ENCODE data around the gene CELA2A. TPM values are rescaled to one million over a fixed set of nuclear protein-coding genes. Genes with fewer than 3 reads are reported as not detected.

CELA2A gene
- total and polyA plus RNA-seq, 12 donors = 0.97 to 45.4 (median 9.8) TPM

- WGBS, 4 donors = 88 to 100% (median 90%) methylated on average over 5 to 8 of the region's 8 CpGs
- H3K27ac ChIP-seq = no peak overlapping the region
- intact Hi-C loops (cut with DNase I) = no loop called here
- no peaks in the 10 kb centered on the region for H3K27me3 ChIP-seq
- H3K4me3 ChIP-seq = no peak overlapping the region
- no peaks in the 10 kb centered on the region for H3K9me3 ChIP-seq (replicated peaks in 1 of 3)
- TF ChIP-seq, protein P1, sequence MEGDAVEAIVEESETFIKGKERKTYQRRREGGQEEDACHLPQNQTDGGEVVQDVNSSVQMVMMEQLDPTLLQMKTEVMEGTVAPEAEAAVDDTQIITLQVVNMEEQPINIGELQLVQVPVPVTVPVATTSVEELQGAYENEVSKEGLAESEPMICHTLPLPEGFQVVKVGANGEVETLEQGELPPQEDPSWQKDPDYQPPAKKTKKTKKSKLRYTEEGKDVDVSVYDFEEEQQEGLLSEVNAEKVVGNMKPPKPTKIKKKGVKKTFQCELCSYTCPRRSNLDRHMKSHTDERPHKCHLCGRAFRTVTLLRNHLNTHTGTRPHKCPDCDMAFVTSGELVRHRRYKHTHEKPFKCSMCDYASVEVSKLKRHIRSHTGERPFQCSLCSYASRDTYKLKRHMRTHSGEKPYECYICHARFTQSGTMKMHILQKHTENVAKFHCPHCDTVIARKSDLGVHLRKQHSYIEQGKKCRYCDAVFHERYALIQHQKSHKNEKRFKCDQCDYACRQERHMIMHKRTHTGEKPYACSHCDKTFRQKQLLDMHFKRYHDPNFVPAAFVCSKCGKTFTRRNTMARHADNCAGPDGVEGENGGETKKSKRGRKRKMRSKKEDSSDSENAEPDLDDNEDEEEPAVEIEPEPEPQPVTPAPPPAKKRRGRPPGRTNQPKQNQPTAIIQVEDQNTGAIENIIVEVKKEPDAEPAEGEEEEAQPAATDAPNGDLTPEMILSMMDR (IDR thresholded peaks at IDR 0.05) = no peak
- TF ChIP-seq POLR2A (IDR thresholded peaks at IDR 0.05) = no peak
- DNase-seq = no peak
- no peaks in the 10 kb centered on the region for H3K36me3 ChIP-seq (replicated peaks in 1 of 2)
- H3K4me1 ChIP-seq (replicated peaks in 1 of 2) = no peaks in the 10 kb centered on the region
Observed at GRCh38 chr1:15442119-15442518, 14.4 kb upstream of the CELA2A start.

DNA sequence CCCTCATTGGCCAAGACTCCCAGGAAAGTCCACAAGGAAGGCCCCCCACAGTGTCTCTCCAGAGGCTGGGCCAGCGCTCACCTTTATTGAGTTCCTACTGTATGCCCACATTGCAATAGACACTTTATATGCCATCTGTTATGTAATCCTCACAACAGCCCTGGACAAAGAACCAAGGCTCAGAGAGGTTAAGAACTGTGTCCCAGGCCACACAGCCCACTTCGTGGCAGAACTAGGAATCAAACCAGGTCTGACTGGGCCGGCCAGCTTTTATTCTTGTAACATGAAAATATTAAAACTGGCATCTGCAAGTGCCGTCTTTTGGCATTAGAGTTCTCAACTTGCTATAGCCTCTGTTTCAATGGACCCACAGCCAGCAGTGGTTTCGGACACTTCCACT is 13.8 kb upstream of the CELA2A start:
- no peak for DNase-seq
- intact Hi-C loops (cut with DNase I) = no loop called here
- Histone ChIP-seq H3K4me1 (replicated peaks in 1 of 2) (no peaks in the 10 kb centered on the region), H3K36me3 (replicated peaks in 1 of 2) (no peaks in the 10 kb centered on the region), H3K4me3 (no peak overlapping the region), H3K27ac (no peak overlapping the region), H3K27me3 (no peaks in the 10 kb centered on the region), H3K9me3 (replicated peaks in 1 of 3) (no peaks in the 10 kb centered on the region)
- TF ChIP-seq, protein P1 (IDR thresholded peaks at IDR 0.05) = no peak
- TF ChIP-seq POLR2A (IDR thresholded peaks at IDR 0.05) = no peak
- 84 to 92% (median 90%) methylated on average over 5 of the region's 5 CpGs for WGBS, 4 donors

- no peaks in the 10 kb centered on the region for H3K9me3 ChIP-seq (replicated peaks in 1 of 3)
- 75 to 95% (median 84%) methylated on average over 5 of the region's 5 CpGs for WGBS, 4 donors
- no peaks in the 10 kb centered on the region for H3K27me3 ChIP-seq
- DNase-seq = no peak
- H3K4me1 ChIP-seq (replicated peaks in 1 of 2) = no peaks in the 10 kb centered on the region
- H3K27ac ChIP-seq = no peak overlapping the region
- intact Hi-C loops (cut with DNase I) = no loop called here
- no peaks in the 10 kb centered on the region for H3K36me3 ChIP-seq (replicated peaks in 1 of 2)
- H3K4me3 ChIP-seq = no peak overlapping the region
- no peak for TF ChIP-seq POLR2A (IDR thresholded peaks at IDR 0.05)
- TF ChIP-seq, protein P1 (IDR thresholded peaks at IDR 0.05) = no peak
Observed at GRCh38 chr1:15443281-15443680, 13.3 kb upstream of the CELA2A start.

DNA sequence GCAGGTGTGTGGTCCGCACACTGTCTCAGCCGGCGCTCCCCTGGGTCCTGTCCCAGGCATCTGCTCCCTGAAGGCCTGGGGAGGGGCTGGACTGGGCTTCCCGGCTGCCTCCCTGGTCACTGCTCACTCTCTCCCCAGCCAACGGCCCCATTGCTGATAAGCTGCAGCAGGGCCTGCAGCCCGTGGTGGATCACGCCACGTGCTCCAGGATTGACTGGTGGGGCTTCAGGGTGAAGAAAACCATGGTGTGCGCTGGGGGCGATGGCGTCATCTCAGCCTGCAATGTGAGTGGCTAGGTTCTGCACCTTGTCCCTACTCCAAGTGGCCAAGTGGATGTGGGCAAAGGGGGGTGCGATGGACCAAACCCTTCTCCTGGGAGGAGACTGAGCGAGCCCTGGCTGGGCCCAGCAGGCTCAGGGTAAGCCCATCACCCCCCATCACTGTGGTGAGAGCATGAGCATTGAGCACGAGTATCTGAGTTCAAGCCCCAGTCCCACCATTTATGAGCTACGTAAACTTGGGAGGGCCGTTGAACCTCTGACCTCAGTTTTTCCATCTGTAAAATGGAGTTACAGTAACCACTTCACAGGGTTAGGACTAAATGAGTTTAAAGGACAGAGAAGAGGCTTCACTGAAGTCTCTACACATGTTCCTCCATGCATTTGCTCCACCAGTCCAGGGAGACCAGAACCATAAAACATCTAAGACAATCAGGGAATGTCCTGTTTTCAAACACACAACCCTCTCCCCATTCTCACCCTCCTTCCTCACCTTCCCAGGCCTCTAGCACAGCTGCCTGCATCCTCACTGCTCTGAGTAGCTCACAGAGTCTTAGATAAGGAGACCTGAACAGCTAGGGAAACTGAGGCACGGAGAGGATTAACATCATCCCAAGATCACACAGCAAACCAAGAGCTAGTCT is 11.8 kb upstream of the CELA2A start:
- 79 to 85% (median 82%) methylated on average over 3 to 17 of the region's 17 CpGs for WGBS, 4 donors

More for the DNA sequence above, 11.8 kb upstream of the CELA2A start:
- Histone ChIP-seq H3K4me1 (replicated peaks in 1 of 2) (no peaks in the 10 kb centered on the region), H3K9me3 (replicated peaks in 1 of 3) (no peaks in the 10 kb centered on the region), H3K27me3 (no peaks in the 10 kb centered on the region), H3K36me3 (replicated peaks in 1 of 2) (no peaks in the 10 kb centered on the region), H3K4me3 (no peak overlapping the region), H3K27ac (no peak overlapping the region)
- TF ChIP-seq, protein P1 (IDR thresholded peaks at IDR 0.05) = no peak
- TF ChIP-seq POLR2A (IDR thresholded peaks at IDR 0.05) = no peak
- intact Hi-C loops (cut with DNase I) = no loop called here
- DNase-seq = no peak

Data from adrenal gland (tissue), 12 donors.